ENCODE data around the gene PDHB. TPM values are rescaled to one million over a fixed set of nuclear protein-coding genes. Genes with fewer than 3 reads are reported as not detected.

Gene PDHB
- total RNA-seq, 1 donor from 2014 or later = 87.7 TPM

- Mint-ChIP-seq H3K27ac (ENCODE audit: unreplicated experiment) (no peak overlapping the region), H3K9me3 (ENCODE audit: unreplicated experiment) (peaks cover under 1% of the 10 kb centered on the region), H3K36me3 (ENCODE audit: low read depth, unreplicated experiment) (no peaks in the 10 kb centered on the region), H3K4me3 (ENCODE audit: unreplicated experiment) (no peak overlapping the region), H3K4me1 (ENCODE audit: low read depth, unreplicated experiment) (peaks cover 21% of the 10 kb centered on the region), H3K27me3 (ENCODE audit: low read depth, unreplicated experiment) (peaks cover 6% of the 10 kb centered on the region)
- H3K4me2 ChIP-seq (ENCODE audit: low read length) = no peak overlapping the region
- no peaks in the 10 kb centered on the region for H3K79me2 ChIP-seq (ENCODE audit: insufficient read depth, low read length)
- no peak overlapping the region for H2AFZ ChIP-seq (ENCODE audit: low read depth, low read length)
- no peaks in the 10 kb centered on the region for H4K20me1 ChIP-seq (ENCODE audit: insufficient read depth, low read length)
- no peaks in the 10 kb centered on the region for H3K27me3 ChIP-seq (ENCODE audit: insufficient read depth, low read length)
- FAIRE-seq = no peak
- H3K27ac ChIP-seq (ENCODE audit: low read depth, low read length) = no peak overlapping the region
- no peak for DNase-seq (ENCODE audit: low read depth)
- TF ChIP-seq EZH2 (IDR thresholded peaks at IDR 0.05; ENCODE audit: insufficient read depth, low read length) = no peak
- TF ChIP-seq CTCF (IDR thresholded peaks at IDR 0.05; ENCODE audit: insufficient read depth, low read depth, low read length) = no peak
- H3K9me3 ChIP-seq (ENCODE audit: insufficient read depth, low read depth, low read length) = peaks cover 4% of the 10 kb centered on the region
- no peak overlapping the region for H3K9ac ChIP-seq (ENCODE audit: low read length)
- H3K4me1 ChIP-seq (ENCODE audit: insufficient read depth, low read length) = peaks cover 18% of the 10 kb centered on the region
- no peaks in the 10 kb centered on the region for H3K36me3 ChIP-seq (ENCODE audit: insufficient read depth, low read length)
- H3K4me3 ChIP-seq (ENCODE audit: insufficient read depth, low read depth, low read length) = no peak overlapping the region
Measured at GRCh38 chr3:58474348-58474911, 40.8 kb upstream of the PDHB start.

GRCh38 chr3:58473275-58473674 lies 39.6 kb upstream of the PDHB start:
- Histone ChIP-seq H3K4me2 (ENCODE audit: low read length) (no peak overlapping the region), H3K27ac (ENCODE audit: low read depth, low read length) (no peak overlapping the region), H3K4me3 (ENCODE audit: insufficient read depth, low read depth, low read length) (no peak overlapping the region), H3K27me3 (ENCODE audit: insufficient read depth, low read length) (no peaks in the 10 kb centered on the region), H3K9me3 (ENCODE audit: insufficient read depth, low read depth, low read length) (no peaks in the 10 kb centered on the region), H4K20me1 (ENCODE audit: insufficient read depth, low read length) (no peaks in the 10 kb centered on the region), H3K36me3 (ENCODE audit: insufficient read depth, low read length) (no peaks in the 10 kb centered on the region), H3K4me1 (ENCODE audit: insufficient read depth, low read length) (peaks cover 18% of the 10 kb centered on the region), H3K79me2 (ENCODE audit: insufficient read depth, low read length) (no peaks in the 10 kb centered on the region), H2AFZ (ENCODE audit: low read depth, low read length) (no peak overlapping the region), H3K9ac (ENCODE audit: low read length) (no peak overlapping the region)
- peaks cover 6% of the 10 kb centered on the region for H3K27me3 Mint-ChIP-seq (ENCODE audit: low read depth, unreplicated experiment)
- H3K27ac Mint-ChIP-seq (ENCODE audit: unreplicated experiment) = no peak overlapping the region
- no peak for FAIRE-seq
- no peaks in the 10 kb centered on the region for H3K9me3 Mint-ChIP-seq (ENCODE audit: unreplicated experiment)
- H3K36me3 Mint-ChIP-seq (ENCODE audit: low read depth, unreplicated experiment) = no peaks in the 10 kb centered on the region
- no peak overlapping the region for H3K4me3 Mint-ChIP-seq (ENCODE audit: unreplicated experiment)
- no peak for DNase-seq (ENCODE audit: low read depth)
- peaks cover 21% of the 10 kb centered on the region for H3K4me1 Mint-ChIP-seq (ENCODE audit: low read depth, unreplicated experiment)
- TF ChIP-seq CTCF (IDR thresholded peaks at IDR 0.05; ENCODE audit: insufficient read depth, low read depth, low read length) (no peak), EZH2 (IDR thresholded peaks at IDR 0.05; ENCODE audit: insufficient read depth, low read length) (no peak)
